Transverse colon (tissue), 4 donors: ENCODE results near the gene IBA57. TPM values are rescaled to one million over a fixed set of nuclear protein-coding genes. Genes with fewer than 3 reads are reported as not detected.

Experiments used
- DNase-seq: peaks from one replicate; pipeline ENCODE4 v3.0.0-alpha.2; 2019
- H3K27ac ChIP-seq, 4 donors: fragments of 200-600 bp; sonication (generic); 2 replicates each; pipeline ENCODE4 v1.5.1; 2016 to 2018; ENCODE audit warnings: inconsistent platforms in 4 of 4
- H3K27me3 ChIP-seq: fragments of 200-600 bp; sonication (generic); 2 replicates; pipeline ENCODE4 v1.5.1; 2017; ENCODE audit warnings: inconsistent platforms
- H3K36me3 ChIP-seq, 4 donors: fragments of 200-600 bp; sonication (generic); 2 replicates each; pipeline ENCODE4 v1.5.1; 2017 to 2019; ENCODE audit warnings: inconsistent platforms in 4 of 4
- H3K4me1 ChIP-seq, 4 donors: fragments of 200-600 bp; sonication (generic); 2 replicates each; pipeline ENCODE4 v1.5.1; 2017 to 2020; ENCODE audit warnings: inconsistent platforms in 4 of 4
- H3K4me3 ChIP-seq, 4 donors: fragments of 200-600 bp; sonication (generic); 1 replicate in 1 of 4; 2 replicates in 3 of 4; pipeline versions ENCODE4 v1.5.1 to v1.6.1; 2017 to 2019; ENCODE audit warnings: inconsistent platforms in 4 of 4
- H3K9me3 ChIP-seq, 2 donors: fragments of 200-600 bp; sonication (generic); 2 replicates each; pipeline ENCODE4 v1.5.1; 2017 to 2019; ENCODE audit warnings: inconsistent platforms in 2 of 2
- CTCF ChIP-seq, 5 experiments: fragments of 200-600 bp in 3 of 5; fragments of 450-650 bp in 2 of 5; sonication (generic) in 3 of 5; IDR thresholded peaks; 1 replicate in 2 of 5; 2 replicates in 3 of 5; pipeline ENCODE4 v1.5.1; 2016 to 2017; ENCODE audit warnings: antibody characterized with exemption in 5 of 5, inconsistent platforms in 3 of 5, mild to moderate bottlenecking in 2 of 5, moderate library complexity in 1 of 5
- EP300 ChIP-seq: sonication (generic); formaldehyde crosslinking; IDR thresholded peaks from one replicate; pipeline ENCODE4 v1.6.1; 2017; ENCODE audit warnings: antibody characterized with exemption, low read depth
- POLR2A ChIP-seq: fragments of 450-650 bp; IDR thresholded peaks from one replicate; pipeline ENCODE4 v1.6.1; 2016; ENCODE audit warnings: antibody characterized with exemption, mild to moderate bottlenecking, moderate library complexity
- POLR2AphosphoS5 ChIP-seq, 3 donors: sonication (generic); formaldehyde crosslinking; IDR thresholded peaks; one replicate each; pipeline ENCODE4 v1.6.1; 2016; ENCODE audit warnings: antibody characterized with exemption in 3 of 3
- WGBS, 2 donors: methylation state at CpG; one replicate each; pipeline ENCODE4 v1.1.5; 2018; ENCODE audit warnings: low coverage in 1 of 2; 5-methylcytosine and 5-hydroxymethylcytosine counted together
- in situ Hi-C, 4 donors: fragments of 200-750 bp; cut with MboI; loops; one replicate each; pipeline versions ENCODE4 v1.15.0 to v1.15.1; 2017; ENCODE audit warnings: low sequenced_read_pairs in 3 of 4, low pct_ligation_motif_present in 1 of 4, low pct_unique_long_range_greater_than_20kb in 1 of 4
- intact Hi-C: fragments of 100-400 bp; cut with DNase I; formaldehyde crosslinking; loops from one replicate; pipeline ENCODE4 v1.15.1; 2023; ENCODE audit warnings: low total_unique reads
- total RNA-seq, 4 donors: library from RNA; depleted of rRNA; stranded (reverse); fragments of >200 nt; gene quantifications; one replicate each; pipeline ENCODE4 v1.1.0, GENCODE V29; 2016

Gene IBA57
- total RNA-seq, 4 donors from 2014 or later = 7.5 to 13.5 (median 10.4) TPM

- DNase-seq = no peak
- in situ Hi-C loops = no loop called here
- Histone ChIP-seq H3K4me3 (no peak overlapping the region), H3K9me3 (no peaks in the 10 kb centered on the region), H3K36me3 (no peaks in the 10 kb centered on the region), H3K4me1 (peaks cover 5 to 35% (median 26%) of the 10 kb centered on the region in 4 donors), H3K27ac (peak overlapping the region; percentile 77 to 97 (median 84)), H3K27me3 (no peaks in the 10 kb centered on the region)
- TF ChIP-seq CTCF (IDR thresholded peaks at IDR 0.05) (no peak), POLR2A (no peak), EP300 (no peak), POLR2AphosphoS5 (IDR thresholded peaks at IDR 0.05) (no peak)
- intact Hi-C loops = no loop called here
- 88% methylated on average over 6 of the region's 8 CpGs; no CpG with 5 or more reads in 1 of the 2 donors for WGBS, 2 donors
Measured at GRCh38 chr1:228148935-228149405, 16.6 kb upstream of the IBA57 start.

GRCh38 chr1:228149406-228150119 is 16.0 kb upstream of the IBA57 start, which contains the start of gene GJC2:
Gene GJC2 (plus strand): TSS chr1:228149930. CDS start chr1:228157759, 7,829 bp downstream.
- H3K9me3 ChIP-seq = no peaks in the 10 kb centered on the region
- intact Hi-C loops = no loop called here
- peak within 1 kb of the TSS; percentile 8 to 24 (median 18) for H3K4me3 ChIP-seq
- WGBS, 2 donors = 63% methylated on average over 13 of the region's 17 CpGs; no CpG with 5 or more reads in 1 of the 2 donors
- DNase-seq = peak; percentile 44
- H3K36me3 ChIP-seq = no peaks in the 10 kb centered on the region
- in situ Hi-C loops = no loop called here
- TF ChIP-seq CTCF (IDR thresholded peaks at IDR 0.05) (no peak), POLR2AphosphoS5 (IDR thresholded peaks at IDR 0.05) (peak in 1 of 3 donors; percentile 24)
- H3K27ac ChIP-seq = peak within 1 kb of the TSS; percentile 77 to 97 (median 84)
- H3K27me3 ChIP-seq = no peaks in the 10 kb centered on the region
- peaks cover 5 to 34% (median 26%) of the 10 kb centered on the region in 4 donors for H3K4me1 ChIP-seq

GRCh38 chr1:228150120-228150460 is 15.5 kb upstream of the IBA57 start:
- TF ChIP-seq POLR2AphosphoS5 (IDR thresholded peaks at IDR 0.05) = no peak
- TF ChIP-seq CTCF (IDR thresholded peaks at IDR 0.05) = no peak
- TF ChIP-seq POLR2A = no peak
- no peak for TF ChIP-seq EP300
- no peaks in the 10 kb centered on the region for H3K9me3 ChIP-seq
- peak overlapping the region; percentile 77 to 97 (median 84) for H3K27ac ChIP-seq
- no peaks in the 10 kb centered on the region for H3K27me3 ChIP-seq
- in situ Hi-C loops (no loop called here), intact Hi-C loops (no loop called here)
- H3K36me3 ChIP-seq = no peaks in the 10 kb centered on the region
- no peak for DNase-seq
- peak overlapping the region in 3 of 4 donors; percentile 8 to 24 (median 14) for H3K4me3 ChIP-seq
- peaks cover 5 to 34% (median 26%) of the 10 kb centered on the region in 4 donors for H3K4me1 ChIP-seq
- 87% methylated on average over 4 of the region's 7 CpGs; no CpG with 5 or more reads in 1 of the 2 donors for WGBS, 2 donors

- H3K27me3 ChIP-seq = no peaks in the 10 kb centered on the region
- DNase-seq = peak; percentile 57
- peaks cover 5 to 34% (median 26%) of the 10 kb centered on the region in 4 donors for H3K4me1 ChIP-seq
- TF ChIP-seq CTCF (IDR thresholded peaks at IDR 0.05) (no peak), POLR2AphosphoS5 (IDR thresholded peaks at IDR 0.05) (peak in 2 of 3 donors; percentile 20 to 34)
- no peaks in the 10 kb centered on the region for H3K36me3 ChIP-seq
- intact Hi-C loops = no loop called here
- 60% methylated on average over 15 of the region's 17 CpGs; no CpG with 5 or more reads in 1 of the 2 donors for WGBS, 2 donors
- peak overlapping the region; percentile 77 to 97 (median 84) for H3K27ac ChIP-seq
- H3K9me3 ChIP-seq = no peaks in the 10 kb centered on the region
- peak overlapping the region in 1 of 4 donors; percentile 24 for H3K4me3 ChIP-seq
- in situ Hi-C loops = no loop called here
Measured at GRCh38 chr1:228150461-228151179, 15.0 kb upstream of the IBA57 start.
